Hepatic stellate cell (primary cell): ENCODE results near the gene ECM2.
A peak's percentile ranks its signal among the peaks of the same experiment; 100 is the strongest.

ENCODE experiments used
- DNase-seq: peaks from one replicate; pipeline ENCODE4 v3.0.0; 2011; ENCODE audit warnings: low spot score

The ECM2 gene

DNA sequence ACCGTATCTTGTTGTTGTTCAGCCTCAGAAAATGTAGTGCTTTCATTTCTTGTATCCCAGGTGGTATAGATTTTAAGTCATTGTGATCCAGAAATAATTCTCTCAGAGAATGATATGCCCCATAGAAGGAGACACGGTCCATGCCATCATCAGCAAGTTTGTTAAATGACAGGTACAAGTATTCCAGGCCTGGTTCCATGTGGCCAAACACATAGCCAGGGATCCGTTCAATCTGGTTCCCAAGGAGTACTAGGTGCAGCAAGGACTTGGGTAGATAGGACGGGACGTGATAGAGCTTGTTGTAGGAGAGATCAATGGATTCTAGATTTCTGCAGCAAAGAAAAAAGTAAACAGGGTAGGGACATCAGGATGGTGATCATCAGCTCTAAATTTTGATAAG lies 35.1 kb downstream of the ECM2 start:
- no peak for DNase-seq

- no peak for DNase-seq
Measured at GRCh38 chr9:92499701-92500100, 36.1 kb downstream of the ECM2 start.

GRCh38 chr9:92496396-92497176 lies 39.2 kb downstream of the ECM2 start:
- no peak for DNase-seq

DNA sequence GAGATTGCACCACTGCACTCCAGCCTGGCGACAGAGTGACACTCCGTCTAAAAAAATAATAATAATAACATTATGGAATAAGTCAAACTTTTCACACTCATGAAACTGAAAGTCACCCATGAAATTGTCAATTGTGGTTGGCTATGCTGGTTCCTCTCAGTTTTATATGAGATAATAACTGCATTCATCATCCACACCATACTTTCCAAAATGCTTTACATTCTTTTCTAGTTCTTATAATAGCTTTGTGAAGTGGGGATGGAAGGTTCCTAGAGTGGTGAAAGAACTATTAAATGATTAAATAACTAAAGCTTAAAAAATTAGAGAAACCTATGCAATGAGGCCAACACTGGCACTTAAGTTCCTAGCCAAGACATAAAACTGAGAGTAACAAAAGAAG lies 40.9 kb downstream of the ECM2 start:
- DNase-seq: no peak

DNA sequence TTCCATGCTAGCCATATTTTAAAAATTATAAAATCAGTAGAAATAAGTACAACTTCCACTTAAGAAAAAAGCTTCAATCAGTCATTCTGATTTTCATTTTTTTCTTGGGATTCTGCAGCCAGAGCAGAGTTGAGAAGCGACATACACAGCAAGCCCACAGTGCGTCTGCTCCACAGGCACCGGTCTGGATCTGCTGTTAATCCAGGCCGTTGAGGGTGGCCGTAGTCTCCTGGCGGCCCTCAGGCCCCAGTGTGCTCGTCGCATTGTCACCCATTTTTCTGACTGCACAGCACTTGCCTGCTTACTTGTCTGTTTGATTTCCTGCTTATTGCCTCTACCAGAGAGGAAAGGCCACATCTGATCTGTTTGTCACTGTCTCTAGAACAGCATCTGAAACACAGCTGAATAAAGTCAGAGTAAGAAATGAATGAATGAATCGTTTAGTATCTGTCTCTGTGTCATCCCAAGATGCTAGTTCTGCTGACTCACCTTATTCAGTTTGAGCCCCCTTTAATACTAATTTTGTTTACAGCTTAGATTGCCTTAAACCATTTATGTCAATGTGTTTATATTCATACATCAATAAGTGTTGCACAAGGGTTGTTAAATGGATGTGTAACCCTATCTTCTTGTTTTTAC lies 41.9 kb downstream of the ECM2 start:
- no peak for DNase-seq

GRCh38 chr9:92492781-92493401 lies 42.9 kb downstream of the ECM2 start:
- DNase-seq: no peak

GRCh38 chr9:92488681-92489550 lies 46.9 kb downstream of the ECM2 start:
- no peak for DNase-seq

- no peak for DNase-seq
Measured at GRCh38 chr9:92486371-92486770, 49.4 kb downstream of the ECM2 start.

- DNase-seq: no peak
Measured at GRCh38 chr9:92484563-92484962, 51.2 kb downstream of the ECM2 start.

GRCh38 chr9:92483627-92484545 lies 51.9 kb downstream of the ECM2 start:
- DNase-seq: peak; percentile 37

GRCh38 chr9:92482805-92483204 lies 53.0 kb downstream of the ECM2 start:
- DNase-seq: no peak

DNA sequence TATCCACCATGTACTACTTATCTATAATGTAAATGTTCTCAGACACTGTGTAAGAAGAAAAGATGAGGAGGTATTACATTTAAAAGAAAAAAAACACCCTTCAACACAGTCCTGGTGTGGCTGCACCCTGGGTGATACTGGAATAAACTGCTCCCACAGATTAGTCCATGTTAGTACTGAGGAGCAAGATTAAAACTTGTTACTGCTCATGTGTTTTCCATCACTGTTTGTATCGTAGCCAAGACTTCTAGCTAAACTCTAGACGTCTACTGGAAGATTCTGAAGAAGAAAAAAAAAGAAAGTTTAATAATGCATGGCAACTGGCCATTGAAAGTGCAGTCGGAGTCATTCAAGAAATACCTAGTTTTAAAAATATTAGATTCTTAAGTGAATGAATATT lies 53.5 kb downstream of the ECM2 start, which contains the start of gene ASPN:
ASPN (minus strand) TSS at position 178 of the 400 bp plus-strand sequence.
- no peak for DNase-seq

DNA sequence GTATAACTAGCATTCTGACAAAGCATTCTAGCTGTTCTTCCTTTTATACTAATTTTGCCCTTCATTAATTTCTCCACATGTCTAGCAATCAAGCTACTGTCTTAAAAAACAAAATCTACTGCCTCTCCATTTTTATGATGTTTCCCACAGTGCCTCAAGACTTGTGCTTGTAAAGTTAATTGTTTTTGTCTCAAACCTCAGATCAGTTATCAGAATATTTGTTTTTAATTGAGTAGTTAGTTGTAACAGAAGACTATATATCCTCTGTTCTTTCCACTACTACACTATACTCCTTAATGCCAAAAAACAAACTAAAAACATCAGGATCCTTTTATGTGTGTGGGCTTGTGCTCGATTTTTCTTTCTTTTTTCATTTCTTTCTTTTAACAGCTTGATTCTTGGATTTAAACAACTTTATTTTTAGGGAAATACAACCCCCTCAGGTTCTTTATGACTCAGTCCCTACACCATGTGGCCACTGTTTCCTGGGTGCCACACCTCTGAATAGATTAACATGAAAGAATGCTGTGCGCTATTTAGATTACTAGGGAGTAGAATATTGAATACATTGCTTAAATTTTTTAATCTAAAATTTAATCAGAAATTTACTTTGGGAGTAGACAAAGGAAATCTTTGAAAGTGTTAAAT lies 54.7 kb downstream of the ECM2 start:
- DNase-seq: no peak

DNA sequence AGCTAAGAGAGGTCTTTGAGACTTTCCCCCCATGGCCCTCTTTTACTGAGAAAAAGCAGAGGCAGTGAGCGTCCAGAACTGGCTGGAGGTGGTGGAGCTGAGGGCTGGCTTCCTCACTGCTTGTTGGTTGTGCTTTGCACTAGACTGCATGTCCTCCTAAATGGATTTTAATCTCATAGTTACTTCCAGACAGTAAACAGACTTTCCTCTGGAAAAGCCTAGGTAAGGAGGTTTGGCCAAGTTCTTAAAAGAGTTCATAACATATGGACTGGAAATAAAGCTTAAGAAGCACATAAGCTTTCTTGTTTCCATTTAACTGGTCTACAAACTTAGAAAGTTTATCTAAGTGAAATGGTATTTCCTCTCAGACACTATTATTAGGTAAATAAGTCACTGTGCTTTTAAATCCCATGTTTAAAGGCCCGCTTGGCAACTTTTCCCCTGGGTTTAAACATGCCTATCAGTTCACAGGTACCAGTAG lies 55.5 kb downstream of the ECM2 start:
- no peak for DNase-seq

- no peak for DNase-seq
Measured at GRCh38 chr9:92479346-92479745, 56.4 kb downstream of the ECM2 start.

- DNase-seq: no peak
Measured at GRCh38 chr9:92478783-92479182, 57.0 kb downstream of the ECM2 start.

DNA sequence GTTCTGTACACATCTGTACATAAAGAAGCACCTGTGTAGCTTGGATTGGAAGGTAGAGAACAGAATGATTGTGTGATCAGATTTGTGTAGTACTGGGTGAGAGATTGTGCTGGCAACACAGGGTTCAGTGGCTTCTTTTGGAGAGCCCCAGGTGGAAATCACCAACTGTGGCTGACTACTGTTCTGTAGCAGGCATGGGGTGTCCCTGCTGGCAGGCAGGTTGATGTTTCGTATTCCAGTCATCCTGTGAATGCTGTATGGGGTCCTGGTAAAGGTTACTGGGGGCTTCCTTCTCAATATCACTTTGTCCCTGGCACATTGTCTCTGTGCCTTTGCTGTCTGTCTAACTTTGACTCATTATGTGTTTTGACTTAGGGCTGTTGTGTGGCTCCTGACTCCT lies 58.8 kb downstream of the ECM2 start:
- no peak for DNase-seq

GRCh38 chr9:92474587-92474986 lies 61.2 kb downstream of the ECM2 start:
- DNase-seq: no peak

DNA sequence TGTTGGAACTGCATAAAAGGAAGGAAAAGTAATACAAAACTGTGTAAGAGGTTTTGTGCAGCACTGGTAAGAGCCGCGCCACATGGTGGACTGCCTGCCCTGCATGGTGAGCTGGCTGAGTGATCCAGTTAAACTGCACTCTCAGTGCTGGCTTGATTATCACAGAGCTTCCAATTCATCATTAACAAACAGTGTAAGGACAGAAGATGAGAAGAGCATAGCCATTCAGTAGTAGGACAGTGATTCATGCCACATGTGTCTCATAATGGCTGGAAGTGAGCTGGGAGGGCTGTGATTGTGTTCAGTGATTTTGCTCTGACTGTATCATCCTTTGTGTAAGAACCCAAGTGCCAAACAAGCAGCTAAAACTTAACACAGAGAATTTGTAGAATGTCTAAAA lies 67.6 kb downstream of the ECM2 start:
- no peak for DNase-seq

GRCh38 chr9:92467511-92467910 lies 68.3 kb downstream of the ECM2 start:
- no peak for DNase-seq

DNA sequence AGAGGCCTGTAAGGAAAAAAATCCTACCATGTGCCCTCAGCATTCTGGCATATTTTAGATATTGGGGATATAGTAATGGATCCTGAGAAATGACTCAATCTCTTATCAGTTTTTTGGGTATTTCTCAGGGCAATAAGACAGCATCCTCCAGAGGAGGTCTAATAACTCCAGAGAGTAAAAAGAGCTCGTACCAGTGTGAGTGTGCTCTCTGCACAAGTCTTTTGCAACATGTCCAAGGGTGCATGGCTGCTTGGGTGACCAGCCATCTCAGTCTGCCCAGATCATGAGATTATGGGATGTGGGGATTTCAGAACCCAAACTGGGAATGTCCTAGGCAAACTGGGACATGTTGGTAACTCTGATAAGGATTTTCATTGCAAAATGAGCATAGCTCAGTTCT lies 68.7 kb downstream of the ECM2 start:
- DNase-seq: no peak
